H9 (cell line): ENCODE results near the gene COPZ2. TPM values are rescaled to one million over a fixed set of nuclear protein-coding genes. Genes with fewer than 3 reads are reported as not detected.

Experiments used
- DNase-seq: peaks from one replicate; pipeline ENCODE4 v3.0.0-alpha.2; 2017
- H2AFZ ChIP-seq: one replicate; pipeline ENCODE4 v1.6.1; 2013; ENCODE audit warnings: mild to moderate bottlenecking, low read length, control low read depth, moderate library complexity
- H2AK5ac ChIP-seq: 2 replicates; pipeline ENCODE4 v1.6.1; 2013; ENCODE audit warnings: low read length, control low read depth, mixed read lengths; ENCODE audit not compliant: insufficient read length
- H2BK120ac ChIP-seq: one replicate; pipeline ENCODE4 v1.6.1; 2013; ENCODE audit warnings: low read depth, mild to moderate bottlenecking, low read length, control low read depth, inconsistent platforms; ENCODE audit not compliant: poor library complexity, severe bottlenecking
- H2BK12ac ChIP-seq: 2 replicates; pipeline ENCODE4 v1.6.1; 2013; ENCODE audit warnings: low read length, control low read depth, mixed read lengths, low read depth; ENCODE audit not compliant: insufficient read length
- H2BK15ac ChIP-seq: 2 replicates; pipeline ENCODE4 v1.6.1; 2013; ENCODE audit warnings: low read depth, low read length, control low read depth
- H2BK20ac ChIP-seq: one replicate; pipeline ENCODE4 v1.6.1; 2013; ENCODE audit warnings: low read depth, mild to moderate bottlenecking, low read length, control low read depth, inconsistent platforms; ENCODE audit not compliant: poor library complexity, severe bottlenecking
- H2BK5ac ChIP-seq: 2 replicates; pipeline ENCODE4 v1.6.1; 2013; ENCODE audit warnings: low read length, control low read depth, mixed read lengths; ENCODE audit not compliant: insufficient read length
- H3K14ac ChIP-seq: 2 replicates; pipeline ENCODE4 v1.6.1; 2013; ENCODE audit warnings: low read length, control low read depth; ENCODE audit not compliant: insufficient read depth
- H3K18ac ChIP-seq: 2 replicates; pipeline ENCODE4 v1.6.1; 2013; ENCODE audit warnings: low read depth, mild to moderate bottlenecking, mixed read lengths, low read length, control low read depth; ENCODE audit not compliant: insufficient read length
- H3K23ac ChIP-seq: 2 replicates; pipeline ENCODE4 v1.6.1; 2013; ENCODE audit warnings: low read length, control low read depth, mixed read lengths, low read depth; ENCODE audit not compliant: insufficient read length
- H3K23me2 ChIP-seq: 2 replicates; pipeline ENCODE4 v1.6.1; 2013; ENCODE audit warnings: low read depth, mild to moderate bottlenecking, mixed read lengths, low read length, control low read depth; ENCODE audit not compliant: insufficient read length, poor library complexity, severe bottlenecking
- H3K27ac ChIP-seq: 2 replicates; pipeline ENCODE4 v1.5.1; 2013; ENCODE audit warnings: low read length, control low read depth, mixed read lengths, low read depth; ENCODE audit not compliant: insufficient read length
- H3K27me3 ChIP-seq: 2 replicates; pipeline ENCODE4 v1.6.1; 2013; ENCODE audit warnings: low read length, control low read depth, inconsistent platforms; ENCODE audit not compliant: insufficient read depth
- H3K4ac ChIP-seq: 2 replicates; pipeline ENCODE4 v1.6.1; 2013; ENCODE audit warnings: low read depth, mild to moderate bottlenecking, control low read depth, inconsistent platforms, low read length, moderate library complexity
- H3K4me1 ChIP-seq: 2 replicates; pipeline ENCODE4 v1.6.1; 2013; ENCODE audit warnings: low read length, control low read depth, inconsistent platforms; ENCODE audit not compliant: insufficient read depth
- H3K4me2 ChIP-seq: 2 replicates; pipeline ENCODE4 v1.6.1; 2013; ENCODE audit warnings: low read length, control low read depth, mixed read lengths; ENCODE audit not compliant: insufficient read length, insufficient read depth
- H3K56ac ChIP-seq: 2 replicates; pipeline ENCODE4 v1.6.1; 2013; ENCODE audit warnings: low read depth, mild to moderate bottlenecking, mixed read lengths, low read length, control low read depth; ENCODE audit not compliant: insufficient read length
- H3K79me1 ChIP-seq: 2 replicates; pipeline ENCODE4 v1.6.1; 2013; ENCODE audit warnings: low read depth, mild to moderate bottlenecking, moderate library complexity, low read length, control low read depth, inconsistent platforms; ENCODE audit not compliant: insufficient read depth, poor library complexity, severe bottlenecking
- H3K79me2 ChIP-seq: 2 replicates; pipeline ENCODE4 v1.6.1; 2013; ENCODE audit warnings: low read length, control low read depth, inconsistent platforms; ENCODE audit not compliant: insufficient read depth
- H3K9ac ChIP-seq: 2 replicates; pipeline ENCODE4 v1.6.1; 2013; ENCODE audit warnings: low read length, control low read depth, mixed read lengths; ENCODE audit not compliant: insufficient read length; ENCODE audit errors: extremely low read depth
- H3K9me3 ChIP-seq: one replicate; pipeline ENCODE4 v1.6.1; 2013; ENCODE audit warnings: low read depth, low read length, inconsistent platforms; ENCODE audit not compliant: control insufficient read depth
- H3T11ph ChIP-seq: one replicate; pipeline ENCODE4 v1.6.1; 2013; ENCODE audit warnings: mild to moderate bottlenecking, low read length, control low read depth, inconsistent platforms
- H4K20me1 ChIP-seq: one replicate; pipeline ENCODE4 v1.6.1; 2013; ENCODE audit not compliant: control insufficient read depth, insufficient read length, insufficient read depth
- H4K5ac ChIP-seq: 2 replicates; pipeline ENCODE4 v1.6.1; 2013; ENCODE audit warnings: low read depth, mild to moderate bottlenecking, mixed read lengths, low read length, control low read depth; ENCODE audit not compliant: insufficient read length
- H4K8ac ChIP-seq: replicated peaks from 2 replicates; pipeline ENCODE4 v1.6.1; 2013; ENCODE audit warnings: low read length, control low read depth, mixed read lengths, low read depth; ENCODE audit not compliant: insufficient read length
- H4K91ac ChIP-seq: 2 replicates; pipeline ENCODE4 v1.6.1; 2013; ENCODE audit warnings: low read depth, mild to moderate bottlenecking, moderate library complexity, mixed read lengths, low read length, control low read depth; ENCODE audit not compliant: insufficient read length
- H3K27ac Mint-ChIP-seq, 3 experiments: 2 replicates in 2 of 3; 3 replicates in 1 of 3; pipeline ENCODE4 v1.8.0; 2020 to 2021; ENCODE audit warnings: mixed read lengths in 3 of 3, mild to moderate bottlenecking in 1 of 3, moderate library complexity in 1 of 3
- H3K27me3 Mint-ChIP-seq: 2 replicates; pipeline ENCODE4 v1.8.0; 2021; ENCODE audit warnings: low read depth, mild to moderate bottlenecking, moderate library complexity, mixed read lengths
- H3K36me3 Mint-ChIP-seq, 3 experiments: 2 replicates in 2 of 3; 3 replicates in 1 of 3; pipeline ENCODE4 v1.8.0; 2020 to 2021; ENCODE audit warnings: low read depth in 3 of 3, mixed read lengths in 3 of 3; ENCODE audit not compliant: insufficient read depth in 1 of 3
- H3K4me1 Mint-ChIP-seq, 2 experiments: 2 replicates each; pipeline ENCODE4 v1.8.0; 2020; ENCODE audit warnings: mixed read lengths in 2 of 2
- H3K4me3 Mint-ChIP-seq, 2 experiments: 2 replicates in 1 of 2; 3 replicates in 1 of 2; pipeline ENCODE4 v1.8.0; 2020 to 2021; ENCODE audit warnings: mild to moderate bottlenecking in 2 of 2, mixed read lengths in 2 of 2, moderate library complexity in 1 of 2
- H3K9me3 Mint-ChIP-seq, 2 experiments: 2 replicates in 1 of 2; 3 replicates in 1 of 2; pipeline ENCODE4 v1.8.0; 2020; ENCODE audit warnings: mild to moderate bottlenecking in 2 of 2, mixed read lengths in 2 of 2, moderate library complexity in 1 of 2
- WGBS: extraction: QIAGEN DNeasy Blood & Tissue Kit; methylation state at CpG from one replicate; pipeline ENCODE4 v1.1.7; 2013; ENCODE audit warnings: missing lambda C conversion rate, low lambda C conversion rate, mixed read lengths; ENCODE audit not compliant: insufficient read length; ENCODE audit errors: extremely low coverage; 5-methylcytosine and 5-hydroxymethylcytosine counted together
- total RNA-seq: library from RNA; stranded (reverse); gene quantifications from 2 replicates; pipeline ENCODE4 v1.2.1, GENCODE V29; 2021
- TF ChIP-seq, protein P1 (sequence below): fragments of 200-600 bp; sonication (generic); conservative IDR thresholded peaks from 3 replicates; pipeline ENCODE4 v1.8.0; 2021; ENCODE audit warnings: antibody characterized with exemption, mild to moderate bottlenecking

COPZ2 gene
- total RNA-seq, 1 experiment from 2014 or later, result 0.68 TPM

DNA sequence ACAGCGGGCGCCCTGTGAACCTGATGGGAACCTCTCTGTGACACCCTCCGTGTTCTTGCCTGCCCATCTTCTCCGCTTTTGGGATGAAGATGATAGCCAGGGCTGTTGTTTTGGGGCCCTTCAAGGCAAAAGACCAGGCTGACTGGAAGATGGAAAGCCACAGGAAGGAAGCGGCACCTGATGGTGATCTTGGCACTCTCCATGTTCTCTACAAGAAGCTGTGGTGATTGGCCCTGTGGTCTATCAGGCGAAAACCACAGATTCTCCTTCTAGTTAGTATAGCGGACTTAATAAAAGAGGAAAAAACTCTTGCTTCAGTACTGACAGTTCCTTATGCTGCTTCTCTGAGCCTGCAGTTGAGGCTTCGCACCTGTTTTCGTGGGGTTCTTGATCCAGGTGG, 56.1 kb downstream of the COPZ2 start:
- H2BK120ac ChIP-seq, result no peak overlapping the region
- H3K56ac ChIP-seq, result no peak overlapping the region
- Mint-ChIP-seq H3K36me3 (peaks cover 30 to 68% (median 58%) of the 10 kb centered on the region in 3 experiments; a peak in 6 of 7 replicates), H3K4me1 (peaks cover 7 to 9% of the 10 kb centered on the region in 2 experiments), H3K27ac (no peak overlapping the region), H3K27me3 (no peaks in the 10 kb centered on the region; the same call in 1 of the 2 replicates), H3K9me3 (no peaks in the 10 kb centered on the region), H3K4me3 (no peak overlapping the region)
- H4K8ac ChIP-seq, result no peak overlapping the region
- no peaks in the 10 kb centered on the region for H3K9me3 ChIP-seq
- H3K23me2 ChIP-seq, result no peaks in the 10 kb centered on the region
- H3K27ac ChIP-seq, result no peak overlapping the region
- no peaks in the 10 kb centered on the region; the same call in 1 of the 2 replicates for H3K27me3 ChIP-seq
- H2BK15ac ChIP-seq, result no peak overlapping the region
- no peak overlapping the region for H3K4ac ChIP-seq
- no peak overlapping the region for H2AK5ac ChIP-seq
- no peak overlapping the region for H2BK20ac ChIP-seq
- no peaks in the 10 kb centered on the region for H3K79me2 ChIP-seq
- no peak overlapping the region for H3T11ph ChIP-seq
- H2AFZ ChIP-seq, result no peak overlapping the region
- H3K4me1 ChIP-seq, result no peaks in the 10 kb centered on the region
- H3K9ac ChIP-seq, result no peak overlapping the region
- H2BK5ac ChIP-seq, result no peak overlapping the region
- H3K23ac ChIP-seq, result no peak overlapping the region
- no peak overlapping the region for H3K4me2 ChIP-seq
- H4K20me1 ChIP-seq, result no peaks in the 10 kb centered on the region
- TF ChIP-seq, protein P1, sequence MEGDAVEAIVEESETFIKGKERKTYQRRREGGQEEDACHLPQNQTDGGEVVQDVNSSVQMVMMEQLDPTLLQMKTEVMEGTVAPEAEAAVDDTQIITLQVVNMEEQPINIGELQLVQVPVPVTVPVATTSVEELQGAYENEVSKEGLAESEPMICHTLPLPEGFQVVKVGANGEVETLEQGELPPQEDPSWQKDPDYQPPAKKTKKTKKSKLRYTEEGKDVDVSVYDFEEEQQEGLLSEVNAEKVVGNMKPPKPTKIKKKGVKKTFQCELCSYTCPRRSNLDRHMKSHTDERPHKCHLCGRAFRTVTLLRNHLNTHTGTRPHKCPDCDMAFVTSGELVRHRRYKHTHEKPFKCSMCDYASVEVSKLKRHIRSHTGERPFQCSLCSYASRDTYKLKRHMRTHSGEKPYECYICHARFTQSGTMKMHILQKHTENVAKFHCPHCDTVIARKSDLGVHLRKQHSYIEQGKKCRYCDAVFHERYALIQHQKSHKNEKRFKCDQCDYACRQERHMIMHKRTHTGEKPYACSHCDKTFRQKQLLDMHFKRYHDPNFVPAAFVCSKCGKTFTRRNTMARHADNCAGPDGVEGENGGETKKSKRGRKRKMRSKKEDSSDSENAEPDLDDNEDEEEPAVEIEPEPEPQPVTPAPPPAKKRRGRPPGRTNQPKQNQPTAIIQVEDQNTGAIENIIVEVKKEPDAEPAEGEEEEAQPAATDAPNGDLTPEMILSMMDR, result no peak
- H4K5ac ChIP-seq, result no peak overlapping the region
- no CpG with 5 or more reads among the region's 9 CpGs for WGBS
- no peaks in the 10 kb centered on the region for H3K79me1 ChIP-seq
- H3K14ac ChIP-seq, result no peak overlapping the region
- DNase-seq, result no peak
- no peak overlapping the region for H2BK12ac ChIP-seq
- no peak overlapping the region for H3K18ac ChIP-seq
- H4K91ac ChIP-seq, result no peak overlapping the region
